Measurements from ENCODE around the gene XKR7.

- TF ChIP-seq POLR2A (IDR thresholded peaks at IDR 0.05) (peak; percentile 54 to 71), CTCF (IDR thresholded peaks at IDR 0.05) (peak; percentile 83 to 97 (median 90))
Observed at GRCh38 chr20:31951530-31952453, 16.2 kb upstream of the XKR7 start, which contains the start of gene PDRG1.
